A673 (cell line): Measurements from ENCODE around the gene CLSTN1. TPM values are rescaled to one million over a fixed set of nuclear protein-coding genes. Genes with fewer than 3 reads are reported as not detected.

Experiments
- BruUV-seq: library from RNA; stranded (reverse); fragments of 400-500 nt; replicated peaks from 2 replicates; lab custom pipeline; 2021; lab: Mats Ljungman, UMichigan
- CTCF ChIA-PET: fragments of 300-600 bp; sonication (Branson Sonifier 250); formaldehyde crosslinking; loops from one replicate; lab custom pipeline; 2022; ENCODE audit warnings: antibody characterized with exemption; lab: Charles Lee
- POLR2A ChIA-PET: fragments of 300-600 bp; sonication (Branson Sonifier 250); formaldehyde crosslinking; loops from one replicate; lab custom pipeline; 2022; ENCODE audit warnings: antibody characterized with exemption; ENCODE audit not compliant: low non-redundant PET; lab: Charles Lee
- DNase-seq: peaks from one replicate; pipeline ENCODE4 v3.0.0-alpha.2; 2015; ENCODE audit warnings: low spot score
- H3K27ac ChIP-seq: fragments of 200-600 bp; sonication (generic); 2 replicates; pipeline ENCODE4 v1.5.1; 2016; ENCODE audit warnings: mixed run types, low read depth, mild to moderate bottlenecking, mixed read lengths, antibody characterized with exemption, low read length; ENCODE audit not compliant: poor library complexity, severe bottlenecking
- H3K27me3 ChIP-seq: fragments of 200-600 bp; sonication (generic); replicated peaks from 2 replicates; pipeline ENCODE4 v1.6.1; 2017; ENCODE audit warnings: mixed run types, low read depth, mild to moderate bottlenecking, mixed read lengths, antibody characterized with exemption, low read length; ENCODE audit not compliant: insufficient read depth, poor library complexity
- H3K36me3 ChIP-seq: fragments of 200-600 bp; sonication (generic); 2 replicates; pipeline ENCODE4 v1.6.1; 2016; ENCODE audit warnings: mixed run types, mild to moderate bottlenecking, mixed read lengths, antibody characterized with exemption, low read length; ENCODE audit not compliant: insufficient read depth, poor library complexity, severe bottlenecking
- H3K4me1 ChIP-seq: fragments of 200-600 bp; sonication (generic); 2 replicates; pipeline ENCODE4 v1.6.1; 2017; ENCODE audit warnings: mixed run types, mild to moderate bottlenecking, mixed read lengths, antibody characterized with exemption, low read length; ENCODE audit not compliant: insufficient read depth, poor library complexity, severe bottlenecking
- H3K4me3 ChIP-seq: fragments of 200-600 bp; sonication (generic); 2 replicates; pipeline ENCODE4 v1.5.1; 2016; ENCODE audit warnings: low read depth, mixed run types, mild to moderate bottlenecking, mixed read lengths, low read length; ENCODE audit not compliant: poor library complexity, severe bottlenecking
- H3K9me3 ChIP-seq: fragments of 200-600 bp; sonication (generic); 2 replicates; pipeline ENCODE4 v1.6.1; 2016; ENCODE audit warnings: mixed run types, low read depth, mild to moderate bottlenecking, mixed read lengths, antibody characterized with exemption, low read length; ENCODE audit not compliant: poor library complexity, severe bottlenecking
- EZH2 ChIP-seq: fragments of 200-600 bp; sonication (generic); IDR thresholded peaks from 2 replicates; pipeline ENCODE4 v1.6.1; 2017; ENCODE audit warnings: borderline replicate concordance, low read depth, mild to moderate bottlenecking, mixed read lengths, antibody characterized with exemption, low read length; ENCODE audit not compliant: poor library complexity, severe bottlenecking
- intact Hi-C: fragments of 100-400 bp; cut with micrococcal nuclease; formaldehyde crosslinking; loops from one replicate; pipeline ENCODE4 v1.10.0; 2022; ENCODE audit not compliant: unreplicated experiment
- total RNA-seq: library from RNA; stranded (reverse); gene quantifications from 2 replicates; pipeline ENCODE4 v1.2.3, GENCODE V29; 2021
- TF ChIP-seq, protein P1 (sequence below): fragments of 300-800, 200-600 bp; sonication (generic); conservative IDR thresholded peaks from 2 replicates; pipeline ENCODE4 v1.5.1; 2017; ENCODE audit warnings: low read depth, mild to moderate bottlenecking, antibody characterized with exemption, low read length, moderate library complexity, mixed read lengths

CLSTN1 gene
- total RNA-seq, 1 experiment from 2014 or later: 77.4 TPM

DNA sequence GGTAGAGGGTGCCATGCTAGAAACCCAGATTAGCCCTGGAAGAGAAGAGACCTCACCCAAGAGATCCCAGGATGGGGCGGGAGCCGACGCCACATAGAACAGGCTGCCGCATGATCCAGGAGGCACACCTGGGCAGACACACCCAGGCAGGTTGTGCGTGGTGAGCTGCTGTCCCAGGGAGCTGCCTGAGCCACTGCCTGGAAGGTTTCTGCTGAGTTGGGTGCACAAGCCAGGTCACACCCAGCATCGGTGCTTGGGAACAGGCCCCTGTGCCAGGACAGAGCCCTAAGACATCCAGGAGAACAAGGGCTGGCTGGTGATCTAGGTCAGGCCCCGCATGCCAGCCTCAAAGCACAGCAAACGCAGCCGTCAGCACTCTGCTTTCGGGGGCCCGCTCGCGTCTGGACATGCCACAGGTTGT lies 46.1 kb upstream of the CLSTN1 start:
- DNase-seq: no peak
- no peak overlapping the region for H3K4me3 ChIP-seq
- POLR2A ChIA-PET: no interaction called here
- no peaks in the 10 kb centered on the region for H3K4me1 ChIP-seq
- no peaks in the 10 kb centered on the region for H3K27me3 ChIP-seq
- TF ChIP-seq, protein P1, sequence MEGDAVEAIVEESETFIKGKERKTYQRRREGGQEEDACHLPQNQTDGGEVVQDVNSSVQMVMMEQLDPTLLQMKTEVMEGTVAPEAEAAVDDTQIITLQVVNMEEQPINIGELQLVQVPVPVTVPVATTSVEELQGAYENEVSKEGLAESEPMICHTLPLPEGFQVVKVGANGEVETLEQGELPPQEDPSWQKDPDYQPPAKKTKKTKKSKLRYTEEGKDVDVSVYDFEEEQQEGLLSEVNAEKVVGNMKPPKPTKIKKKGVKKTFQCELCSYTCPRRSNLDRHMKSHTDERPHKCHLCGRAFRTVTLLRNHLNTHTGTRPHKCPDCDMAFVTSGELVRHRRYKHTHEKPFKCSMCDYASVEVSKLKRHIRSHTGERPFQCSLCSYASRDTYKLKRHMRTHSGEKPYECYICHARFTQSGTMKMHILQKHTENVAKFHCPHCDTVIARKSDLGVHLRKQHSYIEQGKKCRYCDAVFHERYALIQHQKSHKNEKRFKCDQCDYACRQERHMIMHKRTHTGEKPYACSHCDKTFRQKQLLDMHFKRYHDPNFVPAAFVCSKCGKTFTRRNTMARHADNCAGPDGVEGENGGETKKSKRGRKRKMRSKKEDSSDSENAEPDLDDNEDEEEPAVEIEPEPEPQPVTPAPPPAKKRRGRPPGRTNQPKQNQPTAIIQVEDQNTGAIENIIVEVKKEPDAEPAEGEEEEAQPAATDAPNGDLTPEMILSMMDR: no peak
- no peak for TF ChIP-seq EZH2
- CTCF ChIA-PET: no interaction called here
- no peaks in the 10 kb centered on the region for H3K36me3 ChIP-seq
- intact Hi-C loops: no loop called here
- H3K9me3 ChIP-seq: no peaks in the 10 kb centered on the region
- no peak overlapping the region for H3K27ac ChIP-seq
- BruUV-seq: no TSS peak

DNA sequence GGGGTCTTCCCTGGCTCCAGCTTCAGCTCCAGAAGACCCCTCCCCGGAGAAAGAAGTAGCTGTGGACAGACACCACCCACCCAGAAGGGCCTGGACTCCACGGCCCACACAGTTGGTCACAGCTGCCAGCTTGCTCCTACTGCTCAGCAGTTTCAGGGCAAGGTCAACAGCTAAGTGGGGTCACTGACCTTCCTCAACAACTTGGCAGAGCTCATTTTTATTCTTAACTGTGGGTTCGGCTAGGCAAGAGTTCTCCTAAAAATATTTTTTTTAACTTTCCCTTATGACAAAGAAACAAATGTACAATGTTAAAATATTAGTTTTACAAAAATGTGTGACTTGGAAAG lies 44.5 kb upstream of the CLSTN1 start:
- no peaks in the 10 kb centered on the region for H3K36me3 ChIP-seq
- DNase-seq: no peak
- BruUV-seq: no TSS peak
- ChIA-PET CTCF (interaction anchor here (0.7 to 0.9 kb wide), 2 partner anchors 46 to 83 kb away, joined by 3 to 5 read pairs; no protein-coding TSS in a partner anchor), POLR2A (no interaction called here)
- intact Hi-C loops: no loop called here
- no peaks in the 10 kb centered on the region for H3K9me3 ChIP-seq
- H3K27ac ChIP-seq: no peak overlapping the region
- H3K4me3 ChIP-seq: no peak overlapping the region
- no peaks in the 10 kb centered on the region for H3K27me3 ChIP-seq
- TF ChIP-seq, protein P1: no peak
- no peak for TF ChIP-seq EZH2
- H3K4me1 ChIP-seq: no peaks in the 10 kb centered on the region

- intact Hi-C loops: loop anchor here (1.0 kb wide), 3 partner anchors 83 to 240 kb away; no protein-coding TSS in a partner anchor
- Histone ChIP-seq H3K27me3 (no peaks in the 10 kb centered on the region), H3K4me1 (no peaks in the 10 kb centered on the region), H3K36me3 (no peaks in the 10 kb centered on the region), H3K27ac (no peak overlapping the region), H3K4me3 (no peak overlapping the region), H3K9me3 (no peaks in the 10 kb centered on the region)
- no TSS peak for BruUV-seq
- no peak for TF ChIP-seq EZH2
- TF ChIP-seq, protein P1: peak; percentile 99
- POLR2A ChIA-PET: no interaction called here
- DNase-seq: peak; percentile 84
- CTCF ChIA-PET: interaction anchor here (0.7 to 1.6 kb wide), 3 partner anchors 46 to 146 kb away, joined by 3 to 5 read pairs (median 4); no protein-coding TSS in a partner anchor
Measured at GRCh38 chr1:9867408-9868243, 43.9 kb upstream of the CLSTN1 start.
